ENCODE data around the gene FAM83F.

Gene FAM83F

DNA sequence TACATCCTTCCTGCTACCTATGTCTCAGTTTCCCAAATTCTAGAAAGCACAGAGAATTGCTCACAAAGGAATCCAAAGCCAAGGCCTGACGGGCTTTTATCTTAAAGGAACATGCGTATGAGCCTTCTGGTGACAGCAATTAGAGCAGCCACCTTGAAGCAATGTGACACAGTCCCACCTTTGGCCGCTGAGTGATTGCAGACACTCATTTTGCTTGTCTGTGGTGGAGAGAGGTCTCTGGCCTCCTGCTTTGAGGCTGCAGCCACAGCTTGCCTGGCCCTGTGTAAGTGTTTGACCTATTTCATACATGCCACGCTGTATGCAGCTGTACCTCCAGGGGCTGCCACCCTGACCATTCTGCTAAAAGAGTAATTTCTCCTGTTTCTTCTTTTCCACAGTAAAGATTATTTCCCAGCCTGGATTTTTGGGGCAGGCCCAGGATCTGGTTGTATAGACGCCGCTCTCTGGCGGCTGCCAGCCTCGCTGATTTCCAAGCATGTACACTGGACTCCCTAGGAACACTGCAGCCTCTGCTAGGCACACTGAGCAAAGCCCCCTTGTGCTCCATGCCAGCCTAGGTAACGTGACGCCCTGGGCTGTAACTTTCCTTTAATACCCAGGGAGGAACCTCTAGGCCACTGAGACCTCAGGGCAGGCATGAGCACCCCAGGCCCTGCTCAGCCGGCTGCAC is 35.7 kb upstream of the FAM83F start:
- peaks cover 10% of the 10 kb centered on the region for H3K27me3 Mint-ChIP-seq
- peaks cover 14% of the 10 kb centered on the region for H3K4me1 Mint-ChIP-seq
- peaks cover 31% of the 10 kb centered on the region for H3K36me3 Mint-ChIP-seq
- DNase-seq (ENCODE audit: low spot score in 2 of 2): no peak
- no peak overlapping the region for H3K27ac Mint-ChIP-seq
- ATAC-seq (ENCODE audit: low read depth): no peak
- H3K9me3 Mint-ChIP-seq: no peaks in the 10 kb centered on the region
- no peak overlapping the region for H3K4me3 Mint-ChIP-seq

DNA sequence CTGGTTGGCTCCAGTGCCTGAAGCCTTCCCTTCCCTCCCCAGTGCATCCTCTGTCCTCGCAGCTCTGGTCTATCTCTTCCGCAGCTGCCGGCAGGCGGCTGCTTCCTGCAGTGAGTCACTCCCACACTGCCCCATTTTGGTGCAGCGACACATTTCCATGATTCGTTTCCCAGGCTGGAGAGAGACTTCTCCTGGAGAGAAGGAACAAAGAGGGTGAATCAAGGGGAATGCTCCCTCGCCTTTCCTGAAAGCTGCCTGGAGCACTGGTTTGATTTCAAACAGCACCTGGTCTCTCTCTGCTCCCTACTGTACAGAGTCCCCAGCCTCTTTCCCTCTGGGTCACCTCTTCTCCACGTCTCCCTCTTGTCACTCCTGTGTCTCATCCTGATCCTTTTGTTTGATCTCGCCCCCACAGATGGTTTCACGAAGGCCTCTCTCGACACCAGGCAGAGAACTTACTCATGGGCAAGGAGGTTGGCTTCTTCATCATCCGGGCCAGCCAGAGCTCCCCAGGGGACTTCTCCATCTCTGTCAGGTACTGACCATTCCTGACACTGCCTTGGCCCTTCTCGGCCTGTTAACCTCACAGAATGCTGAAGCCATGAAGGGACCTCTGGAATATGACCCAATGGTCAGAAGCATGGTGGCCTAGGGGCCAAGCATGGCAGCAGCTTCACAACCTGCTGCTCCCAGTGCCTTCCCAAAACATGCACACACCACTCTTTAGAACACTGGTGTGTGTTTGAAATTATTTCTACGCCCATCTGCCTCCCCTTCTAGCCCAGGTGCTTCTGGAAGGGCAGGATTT is 34.9 kb upstream of the FAM83F start, which contains the start of gene TMA7B:
Gene TMA7B, plus strand, starts transcription at position 758 of the 808 bp plus-strand sequence. CDS start 3,978 bp downstream, outside the sequence.
- H3K27me3 Mint-ChIP-seq: peaks cover 12% of the 10 kb centered on the region
- no peak for DNase-seq (ENCODE audit: low spot score in 2 of 2)
- H3K4me3 Mint-ChIP-seq: no peak within 1 kb of the TSS
- H3K27ac Mint-ChIP-seq: no peak within 1 kb of the TSS
- peaks cover 34% of the 10 kb centered on the region for H3K36me3 Mint-ChIP-seq
- H3K4me1 Mint-ChIP-seq: peaks cover 14% of the 10 kb centered on the region
- ATAC-seq (ENCODE audit: low read depth): no peak
- no peaks in the 10 kb centered on the region for H3K9me3 Mint-ChIP-seq

DNA sequence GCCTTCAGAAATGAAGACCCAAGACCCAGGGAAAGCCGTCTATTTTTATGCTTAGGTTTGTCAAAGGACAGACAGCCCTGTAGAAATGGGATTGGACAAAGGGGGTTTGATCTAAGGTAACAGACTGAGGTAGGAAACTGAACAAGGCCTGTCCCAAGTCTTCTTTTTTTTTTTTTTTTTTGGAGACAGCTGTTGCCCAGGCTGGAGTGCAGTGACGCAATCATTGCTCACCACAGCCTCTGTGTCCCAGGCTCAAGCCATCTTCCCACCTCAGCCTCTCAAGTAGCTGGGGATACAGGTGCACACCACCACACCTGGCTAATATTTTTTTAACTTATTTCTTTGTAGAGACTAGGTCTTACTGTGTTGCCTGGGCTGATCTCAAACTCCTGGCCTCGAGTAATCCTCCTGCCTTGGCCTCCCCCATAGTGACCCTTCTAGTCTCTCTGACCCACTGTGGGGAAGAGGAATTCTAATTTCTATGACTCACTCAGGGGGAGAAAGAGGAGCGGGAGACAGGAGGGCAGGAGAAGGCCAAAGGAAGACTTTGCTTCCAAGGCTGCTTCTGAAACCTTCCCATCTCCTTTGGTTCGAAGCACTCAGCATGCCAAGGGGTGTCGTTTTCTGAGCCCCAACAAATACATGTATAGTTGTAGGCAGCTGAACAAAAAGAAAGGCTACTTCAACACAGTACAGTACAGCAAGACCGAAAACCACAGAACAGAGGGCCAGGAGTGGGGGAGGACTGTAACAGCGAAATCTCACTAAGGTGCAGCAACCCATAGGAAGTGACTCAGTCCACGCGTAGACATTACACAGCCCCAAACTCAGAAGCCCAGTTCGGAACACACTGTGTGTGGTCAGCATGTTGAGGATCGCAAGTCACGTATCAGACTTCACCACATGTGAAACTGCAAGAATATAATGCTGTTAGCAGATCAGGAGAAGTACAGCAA is 33.7 kb upstream of the FAM83F start:
- Mint-ChIP-seq H3K27me3 (peaks cover 12% of the 10 kb centered on the region), H3K4me3 (no peak overlapping the region), H3K9me3 (no peaks in the 10 kb centered on the region), H3K36me3 (peaks cover 31% of the 10 kb centered on the region), H3K27ac (no peak overlapping the region), H3K4me1 (peaks cover 14% of the 10 kb centered on the region)
- no peak for DNase-seq (ENCODE audit: low spot score in 2 of 2)
- no peak for ATAC-seq (ENCODE audit: low read depth)

DNA sequence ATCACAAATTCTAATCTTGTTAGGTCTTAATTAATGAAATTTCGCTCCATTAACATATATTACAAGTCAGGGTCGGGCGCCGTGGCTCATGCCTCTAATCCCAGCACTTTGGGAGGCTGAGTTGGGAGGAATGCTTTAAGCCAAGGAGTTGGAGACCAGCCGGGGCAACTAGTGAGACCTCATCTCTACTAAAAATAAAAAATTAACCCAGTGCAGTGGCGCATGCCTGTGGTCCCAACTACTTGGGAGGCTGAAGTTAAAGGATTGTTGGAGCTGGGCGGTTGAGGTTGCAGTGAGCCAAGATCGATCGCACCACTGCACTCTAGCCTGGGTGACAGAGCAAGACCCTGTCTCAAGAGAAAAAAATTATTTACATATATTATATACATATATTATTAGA is 32.7 kb upstream of the FAM83F start:
- Mint-ChIP-seq H3K27me3 (peaks cover 12% of the 10 kb centered on the region), H3K36me3 (peaks cover 31% of the 10 kb centered on the region), H3K4me1 (peaks cover 10% of the 10 kb centered on the region), H3K9me3 (no peaks in the 10 kb centered on the region), H3K27ac (no peak overlapping the region), H3K4me3 (no peak overlapping the region)
- no peak for DNase-seq (ENCODE audit: low spot score in 2 of 2)
- ATAC-seq (ENCODE audit: low read depth): no peak

DNA sequence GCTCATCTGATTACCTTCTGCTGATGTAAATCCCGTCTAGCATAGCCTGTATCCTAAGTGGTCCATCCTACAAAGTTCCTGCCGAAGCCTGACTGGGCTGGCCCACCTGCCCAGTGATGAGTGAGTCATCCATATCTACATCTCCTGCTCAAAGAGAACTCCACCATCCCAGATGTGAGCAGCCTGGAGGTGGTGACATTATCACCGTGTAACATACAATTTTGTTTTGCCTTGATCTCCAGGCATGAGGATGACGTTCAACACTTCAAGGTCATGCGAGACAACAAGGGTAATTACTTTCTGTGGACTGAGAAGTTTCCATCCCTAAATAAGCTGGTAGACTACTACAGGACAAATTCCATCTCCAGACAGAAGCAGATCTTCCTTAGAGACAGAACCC is 29.0 kb upstream of the FAM83F start:
- peaks cover 2% of the 10 kb centered on the region for H3K27me3 Mint-ChIP-seq
- no peak overlapping the region for H3K27ac Mint-ChIP-seq
- H3K36me3 Mint-ChIP-seq: peaks cover 23% of the 10 kb centered on the region
- DNase-seq (ENCODE audit: low spot score in 2 of 2) (no peak), ATAC-seq (ENCODE audit: low read depth) (no peak)
- H3K9me3 Mint-ChIP-seq: no peaks in the 10 kb centered on the region
- no peak overlapping the region for H3K4me3 Mint-ChIP-seq
- no peaks in the 10 kb centered on the region for H3K4me1 Mint-ChIP-seq

DNA sequence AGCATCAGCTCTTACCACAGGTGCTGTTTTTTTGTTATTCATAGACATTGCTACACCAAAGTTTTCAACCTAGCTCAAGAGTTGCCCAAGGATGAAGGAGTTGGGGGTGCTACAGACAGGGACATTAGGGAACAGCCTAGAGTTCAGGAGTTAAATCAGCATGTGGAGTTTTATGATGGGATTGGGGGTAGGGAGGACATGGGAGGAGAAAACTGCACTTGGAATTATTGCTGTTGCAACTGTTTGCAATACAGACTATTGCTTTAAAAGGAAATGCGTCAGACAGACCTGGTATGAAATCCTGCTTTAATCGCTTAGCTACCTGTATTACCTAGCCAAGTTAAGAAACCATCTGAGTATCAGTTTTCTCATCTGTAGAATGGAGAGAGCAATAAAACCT is 28.3 kb upstream of the FAM83F start:
- peaks cover 23% of the 10 kb centered on the region for H3K36me3 Mint-ChIP-seq
- ATAC-seq (ENCODE audit: low read depth) (no peak), DNase-seq (ENCODE audit: low spot score in 2 of 2) (no peak)
- no peaks in the 10 kb centered on the region for H3K9me3 Mint-ChIP-seq
- no peak overlapping the region for H3K27ac Mint-ChIP-seq
- no peak overlapping the region for H3K4me3 Mint-ChIP-seq
- H3K4me1 Mint-ChIP-seq: no peaks in the 10 kb centered on the region
- peaks cover 2% of the 10 kb centered on the region for H3K27me3 Mint-ChIP-seq

DNA sequence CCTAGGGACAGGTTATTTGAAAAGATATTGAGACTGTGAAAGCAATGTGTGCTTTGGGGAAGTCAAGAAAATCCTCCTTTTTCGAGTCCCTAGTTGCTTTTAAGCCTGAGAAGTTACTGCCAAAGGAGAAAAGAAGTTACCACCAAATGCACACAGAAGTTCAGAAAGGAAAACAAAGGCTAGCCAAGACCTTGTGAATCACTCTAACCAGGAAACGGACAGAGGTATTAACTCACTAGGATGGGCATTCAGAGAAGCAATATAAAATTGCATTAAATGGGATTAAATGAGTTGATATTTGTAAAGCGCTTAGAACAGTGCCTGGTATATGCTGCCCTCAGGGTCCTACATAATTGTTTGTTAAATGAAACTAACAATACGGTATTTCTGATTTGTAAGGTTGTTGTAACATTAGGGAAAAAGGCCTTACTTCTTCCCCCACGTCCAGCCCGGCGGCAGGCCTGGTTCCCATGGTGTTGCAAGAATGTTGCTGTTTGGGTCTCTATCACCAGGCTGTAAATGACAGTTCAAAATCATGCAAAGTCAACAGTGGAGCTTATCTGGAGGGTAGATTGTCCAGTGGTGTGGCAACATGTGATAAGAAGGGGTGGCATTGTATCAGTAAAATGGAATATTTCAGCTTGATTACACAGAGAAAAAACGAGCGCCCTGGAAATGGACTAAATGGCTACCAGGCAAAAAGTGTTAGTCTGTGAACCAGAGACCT is 27.5 kb upstream of the FAM83F start:
- H3K9me3 Mint-ChIP-seq: no peaks in the 10 kb centered on the region
- DNase-seq (ENCODE audit: low spot score in 2 of 2) (no peak), ATAC-seq (ENCODE audit: low read depth) (no peak)
- H3K36me3 Mint-ChIP-seq: peaks cover 27% of the 10 kb centered on the region
- H3K27me3 Mint-ChIP-seq: peaks cover 2% of the 10 kb centered on the region
- no peak overlapping the region for H3K27ac Mint-ChIP-seq
- H3K4me1 Mint-ChIP-seq: no peaks in the 10 kb centered on the region
- no peak overlapping the region for H3K4me3 Mint-ChIP-seq

DNA sequence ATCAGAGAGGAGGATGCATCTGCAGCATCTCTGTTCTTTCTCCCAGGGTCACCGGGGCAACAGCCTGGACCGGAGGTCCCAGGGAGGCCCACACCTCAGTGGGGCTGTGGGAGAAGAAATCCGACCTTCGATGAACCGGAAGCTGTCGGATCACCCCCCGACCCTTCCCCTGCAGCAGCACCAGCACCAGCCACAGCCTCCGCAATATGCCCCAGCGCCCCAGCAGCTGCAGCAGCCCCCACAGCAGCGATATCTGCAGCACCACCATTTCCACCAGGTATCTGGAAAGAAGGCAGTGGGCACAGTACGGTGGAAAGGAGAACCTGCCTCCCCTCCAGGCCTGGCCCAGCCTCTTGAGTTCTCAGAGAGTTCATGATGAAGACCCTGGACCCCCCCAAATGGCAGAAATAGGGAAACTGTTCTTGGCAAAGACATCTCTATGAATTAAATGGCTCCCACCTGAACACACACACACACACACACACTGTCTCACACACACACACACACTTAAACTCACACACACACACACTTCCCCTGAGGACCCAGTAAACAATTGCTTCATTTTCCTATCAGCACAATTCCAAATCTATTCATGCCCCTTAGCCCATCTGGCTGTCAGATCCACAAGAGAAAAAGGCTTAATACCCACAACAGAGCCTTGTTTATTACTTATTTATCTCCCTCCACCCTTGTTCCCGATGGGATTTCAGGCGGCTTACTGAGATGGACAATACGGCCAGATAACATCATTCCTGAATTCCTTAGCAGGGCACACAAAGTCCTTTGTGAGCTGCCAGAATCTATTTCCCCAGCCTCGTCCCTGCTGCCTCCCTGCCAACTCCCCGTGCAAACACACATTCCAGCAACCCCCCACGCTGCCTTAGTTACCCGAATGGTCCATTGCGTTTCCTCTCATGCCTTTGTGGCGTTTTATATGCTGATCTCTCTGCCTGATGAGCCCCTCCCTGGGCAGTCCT is 26.5 kb upstream of the FAM83F start:
- no peaks in the 10 kb centered on the region for H3K4me1 Mint-ChIP-seq
- H3K4me3 Mint-ChIP-seq: no peak overlapping the region
- no peak overlapping the region for H3K27ac Mint-ChIP-seq
- H3K9me3 Mint-ChIP-seq: no peaks in the 10 kb centered on the region
- no peak for DNase-seq (ENCODE audit: low spot score in 2 of 2)
- no peak for ATAC-seq (ENCODE audit: low read depth)
- peaks cover 6% of the 10 kb centered on the region for H3K27me3 Mint-ChIP-seq
- H3K36me3 Mint-ChIP-seq: peaks cover 31% of the 10 kb centered on the region

DNA sequence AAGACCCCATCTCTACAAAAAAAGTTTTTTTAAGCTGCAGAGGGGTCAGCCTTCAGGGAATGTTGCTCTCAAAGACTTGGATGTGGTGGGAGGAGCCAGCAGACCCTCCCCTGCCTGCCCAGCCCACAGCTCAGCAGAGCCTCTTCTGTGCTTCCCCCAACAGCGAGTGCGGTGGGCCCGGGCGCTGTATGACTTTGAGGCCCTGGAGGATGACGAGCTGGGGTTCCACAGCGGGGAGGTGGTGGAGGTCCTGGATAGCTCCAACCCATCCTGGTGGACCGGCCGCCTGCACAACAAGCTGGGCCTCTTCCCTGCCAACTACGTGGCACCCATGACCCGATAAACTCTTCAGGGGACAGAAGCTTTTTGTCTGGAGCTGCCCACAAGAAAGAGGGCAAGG is 24.0 kb upstream of the FAM83F start:
- Mint-ChIP-seq H3K27me3 (peaks cover 7% of the 10 kb centered on the region), H3K36me3 (peaks cover 28% of the 10 kb centered on the region), H3K4me3 (no peak overlapping the region), H3K27ac (no peak overlapping the region), H3K9me3 (no peaks in the 10 kb centered on the region), H3K4me1 (no peaks in the 10 kb centered on the region)
- DNase-seq (ENCODE audit: low spot score in 2 of 2) (no peak), ATAC-seq (ENCODE audit: low read depth) (no peak)

DNA sequence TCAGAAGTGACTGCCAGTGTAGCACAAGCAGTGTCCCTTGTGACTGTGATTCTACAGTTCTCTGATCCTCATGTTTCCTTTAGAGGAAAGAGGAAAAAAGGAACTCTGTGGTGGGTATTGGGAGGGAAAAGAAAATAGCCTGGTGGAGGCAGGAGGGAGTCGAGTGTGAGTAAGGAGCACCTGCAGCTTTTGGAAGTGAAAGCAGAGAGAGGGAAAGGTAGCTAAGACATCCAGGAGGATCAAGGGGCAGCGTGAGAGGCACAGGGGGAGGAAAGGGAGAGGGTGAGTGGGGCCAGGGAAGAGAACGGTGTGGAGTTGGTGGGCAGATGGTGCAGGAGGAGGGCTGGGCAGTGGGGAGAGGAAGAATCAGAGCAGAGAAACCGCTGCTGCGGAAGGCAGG is 22.1 kb upstream of the FAM83F start:
- no peaks in the 10 kb centered on the region for H3K4me1 Mint-ChIP-seq
- H3K27ac Mint-ChIP-seq: no peak overlapping the region
- H3K4me3 Mint-ChIP-seq: no peak overlapping the region
- ATAC-seq (ENCODE audit: low read depth): no peak
- H3K36me3 Mint-ChIP-seq: peaks cover 24% of the 10 kb centered on the region
- no peak for DNase-seq (ENCODE audit: low spot score in 2 of 2)
- no peaks in the 10 kb centered on the region for H3K9me3 Mint-ChIP-seq
- H3K27me3 Mint-ChIP-seq: peaks cover 10% of the 10 kb centered on the region

DNA sequence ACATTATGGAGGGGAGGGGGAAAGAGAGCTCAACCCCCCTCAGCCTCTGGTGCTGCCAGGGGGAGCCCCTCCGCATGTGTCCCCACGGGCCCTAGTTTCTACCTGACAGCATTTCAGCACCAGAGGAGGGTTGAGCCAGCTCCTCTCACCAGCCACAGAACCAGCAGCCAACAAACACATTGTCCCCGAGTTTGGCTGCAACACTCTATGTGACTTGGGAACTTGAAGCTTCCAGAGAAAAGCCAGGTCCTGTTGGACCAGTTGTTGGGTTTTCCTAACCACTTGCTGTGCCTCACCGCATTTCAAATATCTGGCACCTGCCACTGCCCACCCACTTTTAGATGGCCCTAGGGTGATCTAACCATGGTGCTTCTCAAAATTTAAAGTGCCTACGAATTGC is 21.1 kb upstream of the FAM83F start:
- Mint-ChIP-seq H3K4me1 (no peaks in the 10 kb centered on the region), H3K36me3 (peaks cover 22% of the 10 kb centered on the region), H3K27me3 (peaks cover 12% of the 10 kb centered on the region), H3K9me3 (no peaks in the 10 kb centered on the region), H3K27ac (no peak overlapping the region), H3K4me3 (no peak overlapping the region)
- DNase-seq (ENCODE audit: low spot score in 2 of 2) (no peak), ATAC-seq (ENCODE audit: low read depth) (no peak)

DNA sequence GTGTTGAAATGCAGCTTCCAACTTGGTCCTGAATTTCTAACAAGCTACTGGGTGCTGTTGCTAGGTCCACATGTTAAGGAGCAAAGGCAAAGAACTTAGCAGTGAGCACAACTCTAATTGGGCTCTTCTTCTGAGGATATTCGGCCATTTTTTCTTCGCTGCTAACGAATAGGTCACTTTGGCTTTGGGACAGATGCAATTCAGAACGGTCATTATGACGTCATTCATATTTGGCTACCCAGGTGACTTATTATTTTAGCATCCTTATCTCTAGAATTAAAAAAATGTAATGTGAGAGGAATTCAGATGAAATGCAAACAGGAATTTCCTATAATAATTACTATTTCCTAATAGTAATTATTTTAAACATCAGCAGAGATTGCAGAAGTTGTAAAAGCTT is 20.7 kb upstream of the FAM83F start:
- no peak overlapping the region for H3K4me3 Mint-ChIP-seq
- H3K36me3 Mint-ChIP-seq: peaks cover 19% of the 10 kb centered on the region
- no peaks in the 10 kb centered on the region for H3K4me1 Mint-ChIP-seq
- no peaks in the 10 kb centered on the region for H3K9me3 Mint-ChIP-seq
- no peak overlapping the region for H3K27ac Mint-ChIP-seq
- ATAC-seq (ENCODE audit: low read depth): no peak
- DNase-seq (ENCODE audit: low spot score in 2 of 2): no peak
- peaks cover 16% of the 10 kb centered on the region for H3K27me3 Mint-ChIP-seq

Data from memory B cell (primary cell).